ENCODE measurements around the gene TMEM79. TPM values are rescaled to one million over a fixed set of nuclear protein-coding genes. Genes with fewer than 3 reads are reported as not detected.

Gene TMEM79
- total RNA-seq, 1 donor from 2014 or later, result 3.9 TPM

GRCh38 chr1:156260896-156261295 is 23.2 kb upstream of the TMEM79 start:
- no peak for DNase-seq (ENCODE audit: low read depth)
- no peak overlapping the region for H3K4me3 ChIP-seq (ENCODE audit: low read depth, low read length)
- no peak for TF ChIP-seq CTCF (conservative IDR thresholded peaks at IDR 0.05; ENCODE audit: low read depth, low read length)

- no peak for DNase-seq (ENCODE audit: low read depth)
- no peak overlapping the region for H3K4me3 ChIP-seq (ENCODE audit: low read depth, low read length)
- no peak for TF ChIP-seq CTCF (conservative IDR thresholded peaks at IDR 0.05; ENCODE audit: low read depth, low read length)
Observed at GRCh38 chr1:156262461-156263287, 21.5 kb upstream of the TMEM79 start.

- TF ChIP-seq CTCF (conservative IDR thresholded peaks at IDR 0.05; ENCODE audit: low read depth, low read length), result no peak
- no peak for DNase-seq (ENCODE audit: low read depth)
- no peak overlapping the region for H3K4me3 ChIP-seq (ENCODE audit: low read depth, low read length)
Observed at GRCh38 chr1:156263288-156263655, 20.9 kb upstream of the TMEM79 start.

- no peak for DNase-seq (ENCODE audit: low read depth)
- no peak for TF ChIP-seq CTCF (conservative IDR thresholded peaks at IDR 0.05; ENCODE audit: low read depth, low read length)
- H3K4me3 ChIP-seq (ENCODE audit: low read depth, low read length), result no peak overlapping the region
Observed at GRCh38 chr1:156266051-156266450, 18.1 kb upstream of the TMEM79 start.

- no peak for DNase-seq (ENCODE audit: low read depth)
- no peak overlapping the region for H3K4me3 ChIP-seq (ENCODE audit: low read depth, low read length)
- no peak for TF ChIP-seq CTCF (conservative IDR thresholded peaks at IDR 0.05; ENCODE audit: low read depth, low read length)
Observed at GRCh38 chr1:156268336-156268735, 15.8 kb upstream of the TMEM79 start.

GRCh38 chr1:156270314-156270713 is 13.8 kb upstream of the TMEM79 start:
- no peak for TF ChIP-seq CTCF (conservative IDR thresholded peaks at IDR 0.05; ENCODE audit: low read depth, low read length)
- H3K4me3 ChIP-seq (ENCODE audit: low read depth, low read length), result no peak overlapping the region
- DNase-seq (ENCODE audit: low read depth), result no peak

GRCh38 chr1:156276532-156276931 is 7.6 kb upstream of the TMEM79 start:
- no peak overlapping the region for H3K4me3 ChIP-seq (ENCODE audit: low read depth, low read length)
- no peak for TF ChIP-seq CTCF (conservative IDR thresholded peaks at IDR 0.05; ENCODE audit: low read depth, low read length)
- no peak for DNase-seq (ENCODE audit: low read depth)
